Right cardiac atrium (tissue), 5 donors: ENCODE data around the gene PIGT. TPM values are rescaled to one million over a fixed set of nuclear protein-coding genes. Genes with fewer than 3 reads are reported as not detected.

Source experiments
- ATAC-seq, 2 donors: fragments of 200-7000 bp; cut with Tn5 transposase; one replicate each; pipeline versions ENCODE4 v1.8.0 to v1.9.1; 2020; ENCODE audit warnings: moderate library complexity in 2 of 2, mild to moderate bottlenecking in 1 of 2
- DNase-seq, 3 donors: peaks; one replicate each; pipeline ENCODE4 v3.0.0-alpha.2; 2020
- H3K27ac ChIP-seq: one replicate; pipeline ENCODE4 v1.5.1; 2013; ENCODE audit warnings: mild to moderate bottlenecking, low read length, control low read depth, moderate library complexity
- H3K27me3 ChIP-seq: one replicate; pipeline ENCODE4 v1.6.1; 2013; ENCODE audit not compliant: control insufficient read depth, insufficient read depth
- H3K4me1 ChIP-seq: one replicate; pipeline ENCODE4 v1.6.1; 2013; ENCODE audit warnings: low read length; ENCODE audit not compliant: control insufficient read depth, insufficient read depth
- H3K4me3 ChIP-seq: one replicate; pipeline ENCODE4 v1.5.1; 2013; ENCODE audit warnings: low read length, control low read depth
- H3K9me3 ChIP-seq: one replicate; pipeline ENCODE4 v1.6.1; 2013; ENCODE audit warnings: low read length; ENCODE audit not compliant: control insufficient read depth
- WGBS: extraction: QIAGEN DNeasy Blood & Tissue Kit; methylation state at CpG from one replicate; pipeline ENCODE4 v1.1.7; 2013; 5-methylcytosine and 5-hydroxymethylcytosine counted together
- intact Hi-C, 4 donors: fragments of 100-400 bp; cut with DNase I; formaldehyde crosslinking; loops; one replicate each; pipeline versions ENCODE4 v1.11.0 to v1.14.0; 2022 to 2023
- polyA plus RNA-seq: library from polyadenylated mRNA; stranded (reverse); fragments of 200-250 nt; gene quantifications from one replicate; pipeline ENCODE4 v1.2.3, GENCODE V29; 2013
- total RNA-seq, 4 donors: library from RNA; stranded (reverse); fragmentation: NEBNext Ultra II Directional; extraction: Animal tissue kit (Norgen Biotek cat#: 25700); gene quantifications; one replicate each; pipeline ENCODE4 v1.2.1, GENCODE V29; 2021
- donor health status: healthy with polysubstance abuse.
- donor health status: DM: no; HTN: yes; CAD: no.
- donor health status: DM: no; HTN: no; CAD: no.
- donor health status: DM: no; HTN: yes; CAD: no; lungs with severe emphysema.
- donor health status: DM: yes; HTN: yes; CAD: no.

Gene PIGT
- total and polyA plus RNA-seq, 5 donors = 116 to 140 (median 130) TPM

DNA sequence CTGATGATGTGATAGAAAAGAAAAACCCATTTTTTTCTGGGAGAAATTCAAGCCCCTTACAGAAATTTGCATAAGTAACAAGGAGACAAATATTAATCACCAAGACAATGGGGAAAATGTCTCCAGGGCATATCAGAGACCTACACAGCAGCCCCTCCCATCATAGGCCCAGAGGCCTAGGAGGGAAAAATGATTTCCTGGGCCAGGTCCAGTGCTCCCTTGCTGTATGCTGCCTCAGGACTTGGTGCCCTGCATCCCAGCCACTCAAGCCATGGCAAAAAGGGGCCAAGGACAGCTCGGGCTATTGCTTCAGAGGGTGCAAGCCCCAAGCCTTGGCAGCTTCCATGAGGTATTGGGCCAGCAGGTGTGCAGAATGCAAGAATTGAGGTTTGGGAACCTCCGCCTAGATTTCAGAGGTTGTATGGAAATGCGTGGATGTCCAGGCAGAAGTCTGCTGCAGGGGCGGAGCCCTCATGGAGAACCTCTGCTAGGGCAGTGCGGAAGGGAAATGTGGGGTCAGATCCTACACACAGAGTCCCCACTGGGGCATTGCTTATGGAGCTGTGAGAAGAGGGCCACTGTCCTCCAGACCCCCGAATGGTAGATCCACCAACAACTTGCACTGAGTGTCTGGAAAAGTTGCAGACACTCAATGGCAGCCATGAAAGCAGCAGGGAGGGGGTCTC, 15.5 kb upstream of the PIGT start:
- 96% methylated on average over 6 of the region's 6 CpGs for WGBS
- no peaks in the 10 kb centered on the region for H3K27me3 ChIP-seq
- H3K27ac ChIP-seq = no peak overlapping the region
- ATAC-seq (no peak), DNase-seq (no peak)
- intact Hi-C loops = no loop called here
- no peaks in the 10 kb centered on the region for H3K9me3 ChIP-seq
- H3K4me3 ChIP-seq = no peak overlapping the region
- no peaks in the 10 kb centered on the region for H3K4me1 ChIP-seq

DNA sequence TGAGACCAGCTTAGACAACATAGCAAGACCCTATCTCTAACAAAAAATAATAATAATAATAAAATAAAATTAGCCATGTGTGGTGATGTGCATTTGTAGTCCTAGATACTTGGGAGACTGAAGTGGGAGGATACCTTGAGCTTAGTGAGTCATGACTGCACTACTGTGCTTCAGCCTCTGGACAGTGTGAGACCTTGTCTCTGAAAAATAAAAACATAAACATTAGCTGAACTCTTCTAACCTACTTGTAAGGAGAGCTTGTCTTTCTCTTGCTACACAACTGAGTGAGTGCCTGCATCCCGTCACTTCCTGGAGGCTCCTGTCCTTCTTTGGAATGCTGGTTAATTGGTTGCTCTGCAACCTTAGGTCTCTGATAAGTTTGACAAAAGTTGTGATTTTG, 13.0 kb upstream of the PIGT start:
- no peak overlapping the region for H3K27ac ChIP-seq
- H3K9me3 ChIP-seq = no peaks in the 10 kb centered on the region
- intact Hi-C loops = no loop called here
- ATAC-seq (no peak), DNase-seq (no peak)
- no peaks in the 10 kb centered on the region for H3K27me3 ChIP-seq
- no peaks in the 10 kb centered on the region for H3K4me1 ChIP-seq
- 96% methylated on average over 1 of the region's 1 CpG for WGBS
- H3K4me3 ChIP-seq = no peak overlapping the region

DNA sequence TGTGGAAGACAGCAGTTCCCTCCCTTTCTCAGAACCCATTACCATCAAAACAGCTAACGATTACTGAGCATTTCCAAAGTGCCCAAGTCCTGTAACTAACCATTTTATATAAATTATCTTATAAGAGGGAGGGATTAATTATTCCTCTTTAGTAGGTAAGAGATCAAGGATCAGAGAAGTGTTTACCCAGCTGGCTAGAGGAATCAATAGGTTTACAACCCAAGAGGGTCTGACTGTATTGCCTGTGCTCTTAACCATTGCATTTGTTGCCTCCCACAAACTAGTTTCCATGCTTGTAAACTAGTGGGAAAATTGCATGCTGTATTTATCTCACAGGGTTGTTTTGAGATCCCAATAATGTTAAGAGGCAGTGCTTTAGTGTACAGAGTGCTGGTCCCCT, 11.5 kb upstream of the PIGT start:
- intact Hi-C loops = no loop called here
- 75% methylated on average over 1 of the region's 1 CpG for WGBS
- no peaks in the 10 kb centered on the region for H3K27me3 ChIP-seq
- no peak overlapping the region for H3K27ac ChIP-seq
- no peak for DNase-seq
- no peaks in the 10 kb centered on the region for H3K9me3 ChIP-seq
- no peaks in the 10 kb centered on the region for H3K4me1 ChIP-seq
- no peak overlapping the region for H3K4me3 ChIP-seq
- no peak for ATAC-seq

DNA sequence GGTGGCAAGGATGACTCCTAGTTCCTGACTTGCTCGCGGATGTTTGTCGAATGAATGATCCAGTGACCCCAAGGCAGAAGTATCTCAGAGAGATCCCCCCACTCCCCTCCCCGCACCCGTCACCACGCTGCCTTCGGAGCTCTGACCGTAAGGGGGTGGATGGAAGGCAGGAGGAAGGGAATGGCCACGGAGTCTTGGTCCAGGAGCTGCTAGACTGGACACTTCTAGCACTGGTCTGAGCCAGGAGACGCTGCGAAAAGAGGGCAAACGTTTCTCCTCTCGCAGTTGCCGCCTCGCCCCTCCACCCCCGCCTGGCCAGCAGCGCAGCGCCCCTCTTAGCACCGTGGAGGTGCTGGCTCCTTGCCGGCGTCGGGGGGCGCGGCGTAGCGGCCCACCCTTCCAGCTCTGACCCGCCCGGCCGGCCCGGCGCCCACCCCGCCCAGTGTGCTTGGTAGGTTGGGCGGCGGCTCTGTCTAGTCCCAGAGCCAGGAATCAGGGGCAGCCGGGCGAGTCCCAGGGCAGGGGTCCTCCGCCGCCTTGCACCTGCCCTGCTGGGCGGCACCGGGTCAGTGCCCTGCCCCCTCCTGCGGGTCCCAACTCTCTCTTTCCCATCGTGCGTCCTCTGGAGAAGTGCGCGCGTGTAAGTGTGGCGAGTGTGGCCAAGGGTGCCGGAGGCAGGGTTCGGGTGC, 10.2 kb upstream of the PIGT start:
- ATAC-seq (peak; percentile 32 to 67), DNase-seq (peak; percentile 63 to 89 (median 85))
- no peaks in the 10 kb centered on the region for H3K4me1 ChIP-seq
- no peaks in the 10 kb centered on the region for H3K9me3 ChIP-seq
- peak overlapping the region; percentile 16 for H3K27ac ChIP-seq
- H3K4me3 ChIP-seq = peak overlapping the region; percentile 85
- intact Hi-C loops = no loop called here
- H3K27me3 ChIP-seq = no peaks in the 10 kb centered on the region
- 2% methylated on average over 49 of the region's 49 CpGs for WGBS

DNA sequence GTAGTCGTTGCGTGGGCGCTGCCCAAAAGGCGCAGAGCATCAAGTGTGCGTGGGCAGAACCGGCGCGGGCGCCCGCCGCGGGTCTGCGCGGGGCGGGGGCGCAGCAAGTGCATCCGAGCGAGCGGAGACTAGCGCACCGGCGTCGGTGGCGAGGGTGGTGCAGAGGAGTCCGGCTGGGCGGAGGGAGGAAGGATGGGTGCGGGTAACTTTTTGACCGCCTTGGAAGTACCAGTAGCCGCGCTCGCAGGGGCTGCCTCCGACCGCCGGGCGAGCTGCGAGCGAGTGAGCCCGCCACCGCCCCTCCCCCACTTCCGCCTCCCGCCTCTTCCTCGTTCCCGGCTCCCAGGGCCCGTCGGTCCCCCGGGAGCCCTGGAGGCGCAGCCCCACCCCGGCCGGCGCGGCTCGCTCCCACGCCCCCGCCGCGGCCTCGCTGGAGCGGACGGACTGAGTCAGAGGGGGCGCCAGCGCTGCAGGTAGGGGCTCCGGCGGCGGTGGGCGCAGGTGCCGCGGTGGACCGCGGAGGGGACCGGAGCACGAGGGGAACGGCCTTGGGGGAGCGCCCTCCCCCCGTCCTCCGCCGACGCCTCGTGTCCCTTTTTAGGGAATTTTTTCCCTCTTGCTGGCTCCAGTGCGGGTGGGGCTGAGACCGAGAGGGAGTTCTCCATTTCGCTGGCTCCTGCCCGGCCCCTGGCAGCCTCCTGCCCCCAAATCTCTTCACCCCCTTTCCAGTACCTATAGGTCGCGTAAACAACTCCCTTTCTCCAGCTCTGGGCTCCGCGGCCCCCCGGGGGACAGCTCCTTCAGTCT, 9.5 kb upstream of the PIGT start:
- ATAC-seq (peak; percentile 79 to 87), DNase-seq (peak; percentile 85 to 95 (median 93))
- under 1% methylated on average over 84 of the region's 87 CpGs for WGBS
- Histone ChIP-seq H3K4me1 (no peaks in the 10 kb centered on the region), H3K27ac (peak overlapping the region; percentile 92), H3K4me3 (peak overlapping the region; percentile 85), H3K9me3 (no peaks in the 10 kb centered on the region), H3K27me3 (no peaks in the 10 kb centered on the region)
- intact Hi-C loops = no loop called here

DNA sequence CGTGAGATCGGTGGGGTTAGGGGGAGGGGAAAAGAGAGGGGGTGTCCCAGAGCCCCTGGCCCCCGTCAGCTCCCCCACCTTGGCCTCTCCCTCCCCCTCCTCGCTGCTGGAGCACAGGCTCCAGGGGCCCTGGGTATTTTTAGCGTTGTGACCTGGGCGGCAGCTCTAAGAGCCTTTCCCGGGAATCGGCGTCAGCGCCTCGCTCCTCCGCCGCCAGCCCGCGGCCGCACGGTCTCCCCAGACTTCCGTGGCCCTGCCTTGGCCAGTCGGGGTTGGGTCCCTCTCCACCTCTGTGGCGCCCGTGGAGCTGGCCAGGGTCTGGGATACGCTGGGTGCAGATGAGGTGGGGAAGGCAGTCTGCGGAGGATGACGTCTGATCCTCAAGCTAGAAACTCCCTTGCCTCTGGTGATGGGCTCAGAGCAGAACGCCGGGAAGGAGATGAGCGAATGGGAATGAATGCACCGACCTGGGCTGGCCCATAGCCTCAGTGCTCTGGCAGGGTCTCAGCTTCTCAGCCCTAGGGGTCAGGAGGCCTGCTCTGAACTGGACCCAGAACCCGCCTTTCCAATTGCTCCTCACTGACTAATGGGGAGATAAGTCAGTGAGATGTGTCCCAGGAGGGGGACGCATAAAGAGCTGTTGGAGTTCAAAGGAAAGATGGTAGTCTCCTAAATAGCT, 8.7 kb upstream of the PIGT start:
- H3K27me3 ChIP-seq = no peaks in the 10 kb centered on the region
- H3K27ac ChIP-seq = peak overlapping the region; percentile 92
- H3K4me3 ChIP-seq = peak overlapping the region; percentile 85
- H3K4me1 ChIP-seq = no peaks in the 10 kb centered on the region
- 9% methylated on average over 30 of the region's 30 CpGs for WGBS
- DNase-seq (peak; percentile 69 to 81 (median 79)), ATAC-seq (peak; percentile 60 to 68)
- intact Hi-C loops = no loop called here
- no peaks in the 10 kb centered on the region for H3K9me3 ChIP-seq

DNA sequence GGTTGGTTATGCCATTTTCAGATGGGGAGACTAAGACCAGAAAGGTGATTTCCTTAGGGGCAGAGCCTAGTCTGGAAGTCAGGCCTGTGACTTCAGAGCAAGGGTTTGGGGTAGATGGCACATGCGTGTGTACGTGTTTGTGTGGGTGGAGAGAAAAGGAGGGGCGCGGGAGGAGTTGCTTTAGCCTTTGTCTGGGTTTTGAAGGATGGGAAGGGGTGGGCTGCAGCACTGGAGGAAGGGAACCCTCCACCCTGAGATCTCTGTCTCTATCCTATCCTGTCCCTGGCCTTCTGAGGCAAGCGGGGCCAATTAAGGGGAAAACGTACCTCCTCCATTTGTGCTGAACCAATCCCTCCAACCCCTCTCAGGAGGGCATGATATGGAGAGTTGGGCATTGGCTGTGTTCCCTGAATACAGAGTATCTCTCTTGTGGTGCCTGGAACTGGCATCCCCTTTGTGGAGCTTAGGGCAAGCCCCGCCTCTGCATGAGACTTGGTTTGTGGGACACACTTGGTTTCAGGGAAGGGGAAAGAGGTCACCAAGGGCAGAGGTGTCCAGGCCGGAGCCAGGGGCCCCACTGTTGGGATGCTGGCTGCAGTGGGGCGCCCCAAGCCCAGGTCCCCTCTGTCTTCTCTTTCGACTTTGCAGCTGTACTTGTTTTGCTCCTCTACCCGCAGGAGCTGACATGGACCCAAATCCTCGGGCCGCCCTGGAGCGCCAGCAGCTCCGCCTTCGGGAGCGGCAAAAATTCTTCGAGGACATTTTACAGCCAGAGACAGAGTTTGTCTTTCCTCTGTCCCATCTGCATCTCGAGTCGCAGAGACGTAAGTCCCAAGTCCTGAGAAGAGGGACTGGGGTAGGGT, 7.9 kb upstream of the PIGT start, which contains the start of gene DBNDD2:
TSS of gene DBNDD2 (plus strand) at position 507 of the 863 bp plus-strand sequence. CDS start at position 686, 179 bp downstream.
- ATAC-seq = peak; percentile 25 to 56
- H3K4me1 ChIP-seq = no peaks in the 10 kb centered on the region
- no peaks in the 10 kb centered on the region for H3K9me3 ChIP-seq
- 73% methylated on average over 21 of the region's 21 CpGs for WGBS
- DNase-seq = peak; percentile 27 to 69 (median 58)
- H3K4me3 ChIP-seq = peak within 1 kb of the TSS; percentile 85
- H3K27me3 ChIP-seq = no peaks in the 10 kb centered on the region
- intact Hi-C loops = no loop called here
- peak within 1 kb of the TSS; percentile 92 for H3K27ac ChIP-seq

DNA sequence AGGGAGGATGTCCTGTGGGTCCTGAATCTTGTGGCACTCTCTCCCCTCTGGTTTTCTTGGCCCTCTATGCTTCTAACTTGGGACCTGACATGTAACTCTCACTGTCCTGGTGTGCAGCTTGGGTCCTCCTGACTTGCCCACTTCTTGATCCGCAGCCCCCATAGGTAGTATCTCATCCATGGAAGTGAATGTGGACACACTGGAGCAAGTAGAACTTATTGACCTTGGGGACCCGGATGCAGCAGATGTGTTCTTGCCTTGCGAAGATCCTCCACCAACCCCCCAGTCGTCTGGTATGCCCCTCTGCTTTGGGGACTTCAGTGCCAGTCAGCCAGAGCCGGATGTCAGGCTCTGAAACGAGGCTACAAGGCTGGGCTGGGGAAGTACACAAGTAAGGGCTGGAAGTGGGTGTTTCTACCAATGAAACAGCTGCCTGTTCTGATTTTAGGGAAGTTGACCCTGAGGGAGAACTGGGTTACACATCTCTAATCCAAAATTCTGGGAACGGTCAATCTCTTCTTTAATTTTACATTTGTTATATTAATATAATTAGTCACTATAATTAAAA, 7.2 kb upstream of the PIGT start:
- H3K9me3 ChIP-seq = no peaks in the 10 kb centered on the region
- no peaks in the 10 kb centered on the region for H3K27me3 ChIP-seq
- intact Hi-C loops = no loop called here
- H3K27ac ChIP-seq = peak overlapping the region; percentile 92
- ATAC-seq (no peak), DNase-seq (no peak)
- WGBS = 69% methylated on average over 7 of the region's 7 CpGs
- H3K4me3 ChIP-seq = peak overlapping the region; percentile 3
- H3K4me1 ChIP-seq = no peaks in the 10 kb centered on the region

DNA sequence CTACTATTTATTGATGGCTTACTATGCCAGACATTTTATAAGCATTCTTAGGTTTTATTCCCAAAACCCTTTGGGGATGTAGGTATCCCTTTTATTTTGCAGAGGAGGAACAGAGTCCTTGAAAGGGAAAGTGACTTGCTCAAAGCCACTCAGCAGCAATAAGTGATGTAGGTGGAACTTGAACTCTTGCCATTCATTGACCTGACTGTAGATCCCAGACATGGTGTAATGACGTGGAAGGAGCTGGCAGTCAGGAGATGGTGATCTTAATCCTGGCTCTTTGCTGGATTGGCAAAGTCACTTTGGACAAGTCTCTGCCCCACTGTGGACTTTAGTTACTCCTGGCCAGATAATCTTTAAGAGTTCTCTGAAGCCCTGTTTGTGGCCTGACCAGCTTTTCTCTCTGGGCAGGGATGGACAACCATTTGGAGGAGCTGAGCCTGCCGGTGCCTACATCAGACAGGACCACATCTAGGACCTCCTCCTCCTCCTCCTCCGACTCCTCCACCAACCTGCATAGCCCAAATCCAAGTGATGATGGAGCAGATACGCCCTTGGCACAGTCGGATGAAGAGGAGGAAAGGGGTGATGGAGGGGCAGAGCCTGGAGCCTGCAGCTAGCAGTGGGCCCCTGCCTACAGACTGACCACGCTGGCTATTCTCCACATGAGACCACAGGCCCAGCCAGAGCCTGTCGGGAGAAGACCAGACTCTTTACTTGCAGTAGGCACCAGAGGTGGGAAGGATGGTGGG, 6.2 kb upstream of the PIGT start:
- no peak for ATAC-seq
- Histone ChIP-seq H3K4me1 (no peaks in the 10 kb centered on the region), H3K27me3 (no peaks in the 10 kb centered on the region), H3K27ac (no peak overlapping the region), H3K9me3 (no peaks in the 10 kb centered on the region), H3K4me3 (no peak overlapping the region)
- intact Hi-C loops = no loop called here
- DNase-seq = no peak
- 88% methylated on average over 7 of the region's 7 CpGs for WGBS
